DOHH2 (cell line): ENCODE data around the gene NCKAP1.

Experiments used
- H3F3A ChIP-seq: fragments of 200-600 bp; sonication (generic), shearing (Covaris generic); 2 replicates; pipeline ENCODE4 v1.6.0; 2016; ENCODE audit warnings: antibody characterized with exemption, mild to moderate bottlenecking; ENCODE audit not compliant: control insufficient read depth, insufficient read depth
- H3K27ac ChIP-seq: fragments of 200-600 bp; sonication (generic); 2 replicates; pipeline ENCODE4 v1.5.1; 2014; ENCODE audit warnings: low read depth, mild to moderate bottlenecking, low read length, moderate library complexity
- H3K27me3 ChIP-seq: fragments of 200-600 bp; sonication (generic); 2 replicates; pipeline ENCODE4 v1.6.1; 2014; ENCODE audit warnings: mild to moderate bottlenecking, low read length, mixed read lengths; ENCODE audit not compliant: control insufficient read depth
- H3K36me3 ChIP-seq: fragments of 200-600 bp; sonication (generic); 2 replicates; pipeline ENCODE4 v1.6.1; 2014; ENCODE audit warnings: mild to moderate bottlenecking, low read length, moderate library complexity, mixed read lengths; ENCODE audit not compliant: control insufficient read depth
- H3K4me1 ChIP-seq: fragments of 200-600 bp; sonication (generic); 2 replicates; pipeline ENCODE4 v1.6.1; 2014; ENCODE audit warnings: mild to moderate bottlenecking, low read length, mixed read lengths; ENCODE audit not compliant: control insufficient read depth
- H3K4me2 ChIP-seq: fragments of 200-600 bp; sonication (generic); 2 replicates; pipeline ENCODE4 v1.6.0; 2014; ENCODE audit warnings: mild to moderate bottlenecking, low read length, moderate library complexity
- H3K4me3 ChIP-seq: fragments of 200-600 bp; sonication (generic); 2 replicates; pipeline ENCODE4 v1.5.1; 2014; ENCODE audit warnings: mild to moderate bottlenecking, low read length, mixed read lengths
- H3K79me2 ChIP-seq: fragments of 200-600 bp; sonication (generic); 2 replicates; pipeline ENCODE4 v1.6.1; 2014; ENCODE audit warnings: mild to moderate bottlenecking, low read length, mixed read lengths; ENCODE audit not compliant: control insufficient read depth
- H3K9me2 ChIP-seq: fragments of 200-600 bp; sonication (generic); replicated peaks from 2 replicates; pipeline ENCODE4 v1.6.1; 2014; ENCODE audit warnings: mild to moderate bottlenecking, low read length, mixed read lengths; ENCODE audit not compliant: control insufficient read depth
- H3K9me3 ChIP-seq: fragments of 200-600 bp; sonication (generic); 2 replicates; pipeline ENCODE4 v1.6.1; 2014; ENCODE audit warnings: antibody characterized with exemption, low read length, mixed read lengths; ENCODE audit not compliant: control insufficient read depth, insufficient read depth
- H4K20me1 ChIP-seq: fragments of 200-600 bp; sonication (generic); 2 replicates; pipeline ENCODE4 v1.6.0; 2014; ENCODE audit warnings: low read depth, mild to moderate bottlenecking, antibody characterized with exemption, low read length, moderate library complexity; ENCODE audit not compliant: control insufficient read depth, insufficient read depth
- EZH2phosphoT487 ChIP-seq: fragments of 200-600 bp; sonication (generic); IDR thresholded peaks from 2 replicates; pipeline ENCODE4 v1.6.1; 2017; ENCODE audit warnings: borderline replicate concordance, mild to moderate bottlenecking, antibody characterized with exemption, low read length, moderate library complexity, mixed read lengths
- TF ChIP-seq, protein P1 (sequence below): fragments of 200-600 bp; sonication (generic); IDR thresholded peaks from one replicate; pipeline ENCODE4 v1.5.1; 2014; ENCODE audit warnings: antibody characterized with exemption, mild to moderate bottlenecking, low read depth, low read length; ENCODE audit not compliant: poor library complexity, severe bottlenecking

Gene NCKAP1

DNA sequence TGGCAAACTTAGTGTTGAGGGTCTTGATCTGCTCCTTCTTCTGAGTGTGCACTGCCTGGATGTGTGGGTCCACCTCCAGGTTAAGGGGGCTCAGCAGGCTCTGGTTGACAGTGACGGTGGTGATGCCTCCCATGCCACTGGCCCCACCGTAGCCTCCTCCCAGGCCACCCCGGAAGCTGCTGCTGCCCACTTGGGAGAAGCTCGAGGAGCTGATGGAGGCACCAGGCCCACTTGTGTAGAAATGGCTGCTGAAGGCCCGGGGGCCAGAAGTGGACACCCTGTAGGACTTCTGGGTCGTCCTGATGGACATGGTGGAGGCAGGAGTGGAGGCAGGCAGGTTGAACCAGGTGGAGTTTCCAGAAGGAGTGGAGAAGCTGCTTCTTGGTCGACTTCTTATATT lies 33.9 kb upstream of the NCKAP1 start:
- H3K27ac ChIP-seq: no peak overlapping the region
- H4K20me1 ChIP-seq: no peaks in the 10 kb centered on the region
- peaks cover 15% of the 10 kb centered on the region for H3K9me3 ChIP-seq
- H3K36me3 ChIP-seq: no peaks in the 10 kb centered on the region
- no peaks in the 10 kb centered on the region for H3K27me3 ChIP-seq
- no peaks in the 10 kb centered on the region for H3K79me2 ChIP-seq
- TF ChIP-seq EZH2phosphoT487: no peak
- H3K4me1 ChIP-seq: no peaks in the 10 kb centered on the region
- no peaks in the 10 kb centered on the region for H3K9me2 ChIP-seq
- no peak overlapping the region for H3K4me2 ChIP-seq
- no peak overlapping the region for H3K4me3 ChIP-seq
- no peaks in the 10 kb centered on the region for H3F3A ChIP-seq

DNA sequence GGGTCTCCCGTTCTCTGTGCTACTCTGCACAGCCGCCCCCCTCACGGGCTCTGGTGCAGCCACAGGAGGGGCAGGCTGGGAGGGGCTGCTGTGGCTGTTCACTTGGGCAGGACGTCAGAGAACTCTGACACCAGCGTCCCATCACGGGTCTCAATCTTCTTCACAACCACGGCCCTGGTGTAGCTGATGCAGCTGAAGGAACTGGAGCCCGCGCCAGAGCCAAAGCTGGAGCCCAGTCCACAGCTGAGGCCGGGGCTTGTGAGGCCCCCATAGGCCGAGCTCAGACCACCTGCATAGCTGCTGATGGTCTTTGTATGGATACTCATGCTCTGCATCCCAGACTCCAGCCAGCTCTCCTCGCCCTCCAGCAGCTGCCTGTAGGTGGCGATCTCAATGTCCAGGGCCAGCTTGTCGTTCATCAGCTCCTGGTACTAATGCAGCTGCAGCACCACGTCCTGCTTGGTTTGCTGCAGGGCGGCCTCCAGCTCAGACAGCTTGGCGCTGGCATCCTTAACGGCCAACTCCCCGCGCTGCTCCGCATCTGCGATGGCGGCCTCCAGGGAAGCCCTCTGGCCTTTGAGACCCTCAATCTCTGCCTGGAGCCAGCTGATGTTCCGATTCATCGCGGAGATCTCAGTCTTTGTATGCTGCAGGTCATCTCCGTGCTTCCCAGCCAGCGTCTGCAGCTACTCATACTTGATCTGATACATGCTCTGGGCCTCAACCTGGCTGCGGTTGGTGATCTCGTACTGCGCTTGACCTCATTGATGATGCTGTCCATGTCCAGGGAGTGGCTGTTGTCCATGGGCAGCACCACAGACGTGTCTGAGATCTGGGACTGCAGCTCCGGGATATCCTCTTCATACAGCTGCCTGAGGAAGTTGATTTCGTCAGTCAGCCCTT lies 32.9 kb upstream of the NCKAP1 start:
- Histone ChIP-seq H3F3A (no peaks in the 10 kb centered on the region), H3K79me2 (no peaks in the 10 kb centered on the region), H3K27ac (no peak overlapping the region), H3K27me3 (no peaks in the 10 kb centered on the region), H3K9me3 (peaks cover 15% of the 10 kb centered on the region), H3K4me2 (no peak overlapping the region), H3K9me2 (no peaks in the 10 kb centered on the region), H3K4me3 (no peak overlapping the region), H4K20me1 (no peaks in the 10 kb centered on the region), H3K36me3 (no peaks in the 10 kb centered on the region), H3K4me1 (no peaks in the 10 kb centered on the region)
- TF ChIP-seq EZH2phosphoT487: no peak
- TF ChIP-seq, protein P1, sequence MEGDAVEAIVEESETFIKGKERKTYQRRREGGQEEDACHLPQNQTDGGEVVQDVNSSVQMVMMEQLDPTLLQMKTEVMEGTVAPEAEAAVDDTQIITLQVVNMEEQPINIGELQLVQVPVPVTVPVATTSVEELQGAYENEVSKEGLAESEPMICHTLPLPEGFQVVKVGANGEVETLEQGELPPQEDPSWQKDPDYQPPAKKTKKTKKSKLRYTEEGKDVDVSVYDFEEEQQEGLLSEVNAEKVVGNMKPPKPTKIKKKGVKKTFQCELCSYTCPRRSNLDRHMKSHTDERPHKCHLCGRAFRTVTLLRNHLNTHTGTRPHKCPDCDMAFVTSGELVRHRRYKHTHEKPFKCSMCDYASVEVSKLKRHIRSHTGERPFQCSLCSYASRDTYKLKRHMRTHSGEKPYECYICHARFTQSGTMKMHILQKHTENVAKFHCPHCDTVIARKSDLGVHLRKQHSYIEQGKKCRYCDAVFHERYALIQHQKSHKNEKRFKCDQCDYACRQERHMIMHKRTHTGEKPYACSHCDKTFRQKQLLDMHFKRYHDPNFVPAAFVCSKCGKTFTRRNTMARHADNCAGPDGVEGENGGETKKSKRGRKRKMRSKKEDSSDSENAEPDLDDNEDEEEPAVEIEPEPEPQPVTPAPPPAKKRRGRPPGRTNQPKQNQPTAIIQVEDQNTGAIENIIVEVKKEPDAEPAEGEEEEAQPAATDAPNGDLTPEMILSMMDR: peak; percentile 51

DNA sequence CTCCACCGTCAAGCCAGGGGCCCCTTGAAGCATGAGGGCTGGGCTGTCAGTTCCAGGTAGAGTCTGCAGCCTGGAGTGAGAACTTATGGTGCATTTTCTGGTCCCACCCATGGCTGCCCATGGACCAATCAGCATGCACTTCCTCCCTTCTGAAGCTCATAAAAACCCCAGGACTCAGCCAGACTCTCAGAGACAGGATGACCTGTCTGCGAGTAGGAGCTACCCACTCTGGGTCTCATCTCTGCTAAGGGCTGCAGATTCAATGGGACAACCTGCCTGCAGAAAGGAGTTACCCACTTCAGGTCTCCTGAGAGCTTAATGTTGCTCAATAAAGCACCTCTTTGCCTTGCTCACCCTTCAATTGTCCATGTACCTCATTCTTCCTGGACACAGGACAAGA lies 30.9 kb upstream of the NCKAP1 start:
- no peak overlapping the region for H3K4me2 ChIP-seq
- H3K27ac ChIP-seq: no peak overlapping the region
- peaks cover 15% of the 10 kb centered on the region for H3K9me3 ChIP-seq
- no peaks in the 10 kb centered on the region for H3K27me3 ChIP-seq
- H3K4me3 ChIP-seq: no peak overlapping the region
- no peaks in the 10 kb centered on the region for H3K9me2 ChIP-seq
- TF ChIP-seq EZH2phosphoT487: no peak
- TF ChIP-seq, protein P1: no peak
- H4K20me1 ChIP-seq: no peaks in the 10 kb centered on the region
- H3K79me2 ChIP-seq: no peaks in the 10 kb centered on the region
- H3K36me3 ChIP-seq: no peaks in the 10 kb centered on the region
- H3F3A ChIP-seq: no peaks in the 10 kb centered on the region
- H3K4me1 ChIP-seq: no peaks in the 10 kb centered on the region

DNA sequence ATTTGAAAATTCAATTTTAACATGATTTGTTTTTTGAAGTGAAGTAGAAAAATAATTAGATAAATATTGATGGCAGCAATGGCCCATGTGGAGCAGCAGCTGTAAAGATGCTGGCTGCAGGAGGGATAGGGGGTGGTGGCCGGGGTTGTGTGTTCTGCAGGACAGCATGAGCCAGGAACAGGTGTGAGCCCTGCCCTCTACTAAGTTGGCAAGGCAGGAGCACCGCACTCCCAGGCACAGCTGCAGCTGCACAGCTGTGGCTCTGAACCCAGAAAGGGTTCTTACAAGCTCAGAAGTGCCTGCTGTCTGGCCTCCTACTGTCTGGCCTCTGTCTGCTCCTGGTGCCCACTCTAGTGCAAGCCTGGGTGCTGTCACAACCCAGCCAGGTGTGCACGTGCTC lies 30.3 kb upstream of the NCKAP1 start:
- H3K27me3 ChIP-seq: no peaks in the 10 kb centered on the region
- H3K27ac ChIP-seq: no peak overlapping the region
- no peaks in the 10 kb centered on the region for H3F3A ChIP-seq
- H4K20me1 ChIP-seq: no peaks in the 10 kb centered on the region
- no peak overlapping the region for H3K4me2 ChIP-seq
- no peak overlapping the region for H3K4me3 ChIP-seq
- TF ChIP-seq EZH2phosphoT487: no peak
- TF ChIP-seq, protein P1: no peak
- H3K4me1 ChIP-seq: peaks cover 5% of the 10 kb centered on the region
- no peaks in the 10 kb centered on the region for H3K36me3 ChIP-seq
- peaks cover 15% of the 10 kb centered on the region for H3K9me3 ChIP-seq
- H3K79me2 ChIP-seq: no peaks in the 10 kb centered on the region
- H3K9me2 ChIP-seq: no peaks in the 10 kb centered on the region
